Lung (tissue), 12 donors: ENCODE results near the gene IFNAR1. TPM values are rescaled to one million over a fixed set of nuclear protein-coding genes. Genes with fewer than 3 reads are reported as not detected.

Experiments used
- ATAC-seq: fragments of 200-7000 bp; cut with Tn5 transposase; one replicate; pipeline ENCODE4 v1.9.1; 2020; ENCODE audit warnings: moderate number of reproducible peaks; ENCODE audit not compliant: insufficient read depth, low FRiP score
- DNase-seq, 3 donors: peaks; one replicate each; pipeline ENCODE4 v3.0.0-alpha.2; 2013 to 2017
- H3K27ac ChIP-seq, 2 donors: one replicate each; pipeline ENCODE4 v1.5.1; 2013; ENCODE audit warnings: mild to moderate bottlenecking in 2 of 2, moderate library complexity in 2 of 2, control low read depth in 1 of 2, inconsistent platforms in 1 of 2, low read depth in 1 of 2, low read length in 1 of 2
- H3K27me3 ChIP-seq, 3 donors: one replicate each; pipeline ENCODE4 v1.5.1; 2013; ENCODE audit warnings: low read length in 2 of 3; ENCODE audit not compliant: control insufficient read depth in 3 of 3, insufficient read depth in 3 of 3
- H3K36me3 ChIP-seq, 4 donors: one replicate each; pipeline ENCODE4 v1.5.1; 2013; ENCODE audit warnings: low read length in 4 of 4, mild to moderate bottlenecking in 1 of 4, moderate library complexity in 1 of 4; ENCODE audit not compliant: control insufficient read depth in 4 of 4, insufficient read depth in 4 of 4
- H3K4me1 ChIP-seq, 5 donors: one replicate each; pipeline ENCODE4 v1.5.1; 2013; ENCODE audit warnings: low read length in 5 of 5, mild to moderate bottlenecking in 2 of 5, moderate library complexity in 1 of 5; ENCODE audit not compliant: control insufficient read depth in 5 of 5, insufficient read depth in 5 of 5
- H3K4me3 ChIP-seq: one replicate; pipeline ENCODE4 v1.5.1; 2013; ENCODE audit warnings: mild to moderate bottlenecking, control low read depth, moderate library complexity
- H3K9ac ChIP-seq, 2 donors: one replicate each; pipeline ENCODE4 v1.5.1; 2013; ENCODE audit warnings: low read length in 2 of 2, control low read depth in 1 of 2; ENCODE audit not compliant: insufficient read depth in 1 of 2
- H3K9me3 ChIP-seq, 4 donors: one replicate each; pipeline ENCODE4 v1.5.1; 2013; ENCODE audit warnings: low read length in 3 of 4, mild to moderate bottlenecking in 1 of 4, moderate library complexity in 1 of 4; ENCODE audit not compliant: control insufficient read depth in 4 of 4, insufficient read depth in 3 of 4
- WGBS, 2 donors: extraction: QIAGEN DNeasy Blood & Tissue Kit; methylation state at CpG; one replicate each; pipeline ENCODE4 v1.1.7; 2013; 5-methylcytosine and 5-hydroxymethylcytosine counted together
- polyA plus RNA-seq, 2 donors: library from polyadenylated mRNA; stranded (reverse); fragments of 200-250 nt; gene quantifications; one replicate each; pipeline ENCODE4 v1.2.1, GENCODE V29; 2013
- total RNA-seq, 2 donors: library from RNA; depleted of rRNA in 1 of 2; stranded (reverse); fragments of >200 nt in 1 of 2; gene quantifications; one replicate each; pipeline ENCODE4 v1.2.1, GENCODE V29; 2014 to 2021
- TF ChIP-seq, protein P1 (sequence below): IDR thresholded peaks from 2 replicates; pipeline ENCODE4 v1.5.1; 2012; ENCODE audit warnings: mild to moderate bottlenecking; ENCODE audit errors: control extremely low read depth, extremely low read depth
- donor health status: control.
- donor health status: control.
- donor health status: Bipolar disorder and iron deficiency.
- donor health status: healthy.
- donor health status: DM: yes; HTN: yes; CAD: no.

Gene IFNAR1
- total and polyA plus RNA-seq, 4 donors = 14.3 to 58.7 (median 51.4) TPM

DNA sequence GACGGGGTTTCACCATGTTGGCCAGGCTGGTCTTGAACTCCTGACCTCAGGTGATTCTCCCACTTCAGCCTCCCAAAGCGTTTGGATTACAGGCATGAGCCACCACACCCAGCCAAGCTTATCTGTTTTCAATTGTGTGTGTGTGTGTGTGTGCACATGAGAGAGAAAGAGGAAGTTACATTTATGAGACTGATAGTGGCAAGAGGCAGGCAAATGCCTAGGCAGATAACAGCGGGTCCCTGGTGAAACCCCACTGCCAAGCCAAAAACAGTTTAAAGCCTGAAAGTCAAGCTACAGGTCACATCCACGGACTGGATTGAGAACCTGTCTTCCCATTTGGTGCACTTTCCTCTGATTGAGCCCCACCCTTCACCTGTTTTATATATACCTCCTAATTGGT is 43.4 kb downstream of the IFNAR1 start:
- Histone ChIP-seq H3K27ac (no peak overlapping the region), H3K4me3 (no peak overlapping the region), H3K27me3 (no peaks in the 10 kb centered on the region), H3K9me3 (peaks cover 0 to 14% (median 4%) of the 10 kb centered on the region in 4 donors), H3K9ac (no peak overlapping the region), H3K36me3 (no peaks in the 10 kb centered on the region), H3K4me1 (no peaks in the 10 kb centered on the region)
- WGBS, 2 donors = 68 to 72% methylated on average over 4 of the region's 4 CpGs
- DNase-seq = no peak
- no peak for ATAC-seq
- TF ChIP-seq, protein P1, sequence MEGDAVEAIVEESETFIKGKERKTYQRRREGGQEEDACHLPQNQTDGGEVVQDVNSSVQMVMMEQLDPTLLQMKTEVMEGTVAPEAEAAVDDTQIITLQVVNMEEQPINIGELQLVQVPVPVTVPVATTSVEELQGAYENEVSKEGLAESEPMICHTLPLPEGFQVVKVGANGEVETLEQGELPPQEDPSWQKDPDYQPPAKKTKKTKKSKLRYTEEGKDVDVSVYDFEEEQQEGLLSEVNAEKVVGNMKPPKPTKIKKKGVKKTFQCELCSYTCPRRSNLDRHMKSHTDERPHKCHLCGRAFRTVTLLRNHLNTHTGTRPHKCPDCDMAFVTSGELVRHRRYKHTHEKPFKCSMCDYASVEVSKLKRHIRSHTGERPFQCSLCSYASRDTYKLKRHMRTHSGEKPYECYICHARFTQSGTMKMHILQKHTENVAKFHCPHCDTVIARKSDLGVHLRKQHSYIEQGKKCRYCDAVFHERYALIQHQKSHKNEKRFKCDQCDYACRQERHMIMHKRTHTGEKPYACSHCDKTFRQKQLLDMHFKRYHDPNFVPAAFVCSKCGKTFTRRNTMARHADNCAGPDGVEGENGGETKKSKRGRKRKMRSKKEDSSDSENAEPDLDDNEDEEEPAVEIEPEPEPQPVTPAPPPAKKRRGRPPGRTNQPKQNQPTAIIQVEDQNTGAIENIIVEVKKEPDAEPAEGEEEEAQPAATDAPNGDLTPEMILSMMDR = no peak

DNA sequence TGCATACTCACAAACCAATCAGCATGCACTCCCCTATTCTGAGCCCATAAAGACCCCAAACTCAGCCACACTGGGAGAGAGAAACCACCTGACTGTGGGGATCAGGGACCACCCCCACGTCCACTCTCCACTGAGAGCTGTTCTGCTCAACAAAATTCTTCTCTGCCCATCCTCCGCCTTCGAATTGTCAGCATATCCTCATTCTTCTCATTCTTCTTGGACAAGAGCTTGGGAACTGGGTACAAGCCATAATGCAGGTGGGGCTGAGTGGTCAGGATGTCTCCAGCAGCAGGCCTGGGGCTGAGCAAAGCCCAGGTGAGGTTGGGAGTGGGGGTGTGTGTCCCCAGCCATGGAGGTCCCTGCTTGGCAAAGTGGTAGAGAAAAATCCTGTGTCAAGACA is 43.8 kb downstream of the IFNAR1 start:
- H3K9ac ChIP-seq = no peak overlapping the region
- ATAC-seq = no peak
- no peaks in the 10 kb centered on the region for H3K4me1 ChIP-seq
- WGBS, 2 donors = 89 to 93% methylated on average over 3 of the region's 3 CpGs
- TF ChIP-seq, protein P1 = no peak
- H3K27me3 ChIP-seq = no peaks in the 10 kb centered on the region
- no peak overlapping the region for H3K4me3 ChIP-seq
- no peak overlapping the region for H3K27ac ChIP-seq
- no peaks in the 10 kb centered on the region for H3K36me3 ChIP-seq
- DNase-seq = no peak
- peaks cover 0 to 14% (median 4%) of the 10 kb centered on the region in 4 donors for H3K9me3 ChIP-seq

DNA sequence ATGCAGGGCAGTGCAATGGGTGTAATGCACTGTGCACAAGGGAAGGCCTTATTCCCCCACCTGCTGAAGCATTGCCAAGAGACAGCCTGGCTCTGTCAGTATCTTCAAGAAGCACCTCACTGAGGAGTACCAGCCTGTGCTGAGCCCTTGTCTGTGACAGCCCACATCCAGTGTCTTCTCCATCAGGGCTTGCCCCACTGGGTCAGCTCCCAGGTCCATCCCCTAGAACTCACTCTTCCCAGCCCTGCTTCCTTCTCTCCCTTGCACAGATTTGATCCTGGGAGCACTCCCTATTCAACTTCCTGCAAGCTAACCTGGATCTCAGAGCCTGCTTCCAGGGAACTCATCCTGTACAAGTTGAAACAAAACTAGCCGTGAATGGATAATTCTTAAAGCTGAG is 44.8 kb downstream of the IFNAR1 start:
- Histone ChIP-seq H3K4me3 (no peak overlapping the region), H3K9me3 (peaks cover 0 to 14% (median 4%) of the 10 kb centered on the region in 4 donors), H3K4me1 (no peaks in the 10 kb centered on the region), H3K36me3 (no peaks in the 10 kb centered on the region), H3K27me3 (no peaks in the 10 kb centered on the region), H3K9ac (no peak overlapping the region), H3K27ac (no peak overlapping the region)
- DNase-seq (no peak), ATAC-seq (no peak)
- 96 to 97% methylated on average over 1 of the region's 1 CpG for WGBS, 2 donors
- TF ChIP-seq, protein P1 = no peak

DNA sequence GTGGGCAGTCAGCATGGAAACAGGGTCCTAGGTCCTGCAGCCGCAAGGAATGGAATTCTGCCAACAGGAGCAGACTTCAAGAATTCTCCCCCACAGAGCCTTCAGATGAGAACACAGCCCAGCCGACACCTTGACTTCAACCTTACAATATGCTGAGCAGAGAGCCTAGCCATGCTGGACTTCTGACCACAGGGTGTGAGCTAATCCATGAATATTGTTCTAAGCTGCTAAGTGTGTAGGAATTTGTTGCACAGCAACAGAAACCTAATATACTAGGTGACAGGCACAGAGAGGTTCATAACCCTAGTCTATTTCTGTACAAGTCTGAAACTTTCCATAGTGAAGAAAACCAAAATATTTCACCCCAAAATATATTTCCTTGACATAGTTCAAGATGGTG is 45.5 kb downstream of the IFNAR1 start:
- no peaks in the 10 kb centered on the region for H3K36me3 ChIP-seq
- H3K4me3 ChIP-seq = no peak overlapping the region
- 95 to 97% methylated on average over 2 of the region's 2 CpGs for WGBS, 2 donors
- ATAC-seq (no peak), DNase-seq (no peak)
- no peak overlapping the region for H3K9ac ChIP-seq
- peaks cover 0 to 14% (median 4%) of the 10 kb centered on the region in 4 donors for H3K9me3 ChIP-seq
- H3K4me1 ChIP-seq = no peaks in the 10 kb centered on the region
- TF ChIP-seq, protein P1 = no peak
- H3K27ac ChIP-seq = no peak overlapping the region
- H3K27me3 ChIP-seq = no peaks in the 10 kb centered on the region
